ENCODE results near the gene GALNS. TPM values are rescaled to one million over a fixed set of nuclear protein-coding genes. Genes with fewer than 3 reads are reported as not detected.

Gene GALNS
- total and polyA plus RNA-seq, 2 donors (not counting 3 experiments of a cell fraction or from before 2014, with no cell fraction given), result 21.8 to 40.2 TPM

DNA sequence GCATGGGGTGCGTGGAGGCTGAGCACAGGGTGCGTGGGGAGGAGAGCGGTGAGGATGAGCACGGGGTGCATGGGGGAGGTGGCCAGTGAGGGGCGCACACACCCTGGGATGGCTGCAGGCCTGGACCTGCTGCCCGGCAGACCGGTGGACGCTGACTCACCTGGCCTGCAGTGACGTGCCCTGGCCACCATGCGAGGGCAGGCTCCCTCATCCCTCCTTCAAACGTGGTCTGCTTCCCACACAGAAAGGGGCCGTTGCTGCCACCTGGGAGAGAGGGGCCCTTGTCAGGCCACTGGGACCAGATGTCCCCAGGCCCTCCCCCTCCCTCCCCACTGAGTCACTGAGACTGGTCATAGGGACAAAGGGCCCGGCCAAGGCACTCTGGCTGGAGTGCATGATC lies 24.9 kb downstream of the GALNS start:
- H3K79me2 ChIP-seq (ENCODE audit: control insufficient read depth, insufficient read depth, low read length), result no peaks in the 10 kb centered on the region
- CTCF ChIA-PET, result no interaction called here

More for the DNA sequence above, 24.9 kb downstream of the GALNS start:
- Histone ChIP-seq H3K9me1 (replicated peaks; ENCODE audit: control insufficient read depth, extremely low read depth, insufficient read depth, low read length) (no peaks in the 10 kb centered on the region), H4K20me1 (replicated peaks; ENCODE audit: control insufficient read depth, extremely low read depth, insufficient read depth, low read length) (no peaks in the 10 kb centered on the region), H3K4me3 (replicated peaks in 1 of 3; ENCODE audit: insufficient read depth in 1 of 3, low read depth in 1 of 3, low read length in 3 of 3) (no peak overlapping the region), H3K4me1 (ENCODE audit: control insufficient read depth, extremely low read depth, insufficient read depth, low read length) (no peaks in the 10 kb centered on the region), H3K4me2 (ENCODE audit: insufficient read depth, low read length) (no peak overlapping the region), H3K9ac (replicated peaks; ENCODE audit: extremely low read depth, insufficient read depth, low read length) (no peak overlapping the region), H2AFZ (ENCODE audit: low read depth, low read length) (no peak overlapping the region), H3K36me3 (ENCODE audit: control insufficient read depth in 2 of 2, extremely low read depth in 1 of 2, insufficient read depth in 2 of 2, low read length in 2 of 2) (peaks cover 0 to 3% of the 10 kb centered on the region in 2 experiments), H3K9me3 (replicated peaks; ENCODE audit: control insufficient read depth, insufficient read depth, low read length) (no peaks in the 10 kb centered on the region), H3K27ac (ENCODE audit: insufficient read depth, low read depth, low read length) (no peak overlapping the region), H3K27me3 (ENCODE audit: control insufficient read depth in 2 of 2, insufficient read depth in 2 of 2, low read length in 2 of 2) (no peaks in the 10 kb centered on the region)
- no peak for DNase-seq (ENCODE audit: low read depth, low spot score)
- no TSS peak for BruUV-seq (replicated peaks)
- TF ChIP-seq EZH2 (IDR thresholded peaks at IDR 0.05; ENCODE audit: borderline replicate concordance, low read depth, low read length, severe bottlenecking) (no peak), FOS (IDR thresholded peaks at IDR 0.05; ENCODE audit: borderline replicate concordance, insufficient read depth, low read length) (no peak), MAX (IDR thresholded peaks at IDR 0.05; ENCODE audit: insufficient read depth, insufficient read length) (no peak), GATA2 (IDR thresholded peaks at IDR 0.05; ENCODE audit: insufficient read depth, insufficient read length, low read depth, low read length) (no peak), POLR2AphosphoS5 (IDR thresholded peaks at IDR 0.05; ENCODE audit: insufficient read depth, low read depth, low read length) (no peak), MYC (IDR thresholded peaks at IDR 0.05; ENCODE audit: low read depth, low read length) (no peak), POLR2A (IDR thresholded peaks at IDR 0.05; ENCODE audit: low read depth, low read length) (no peak), JUN (IDR thresholded peaks at IDR 0.05; ENCODE audit: borderline replicate concordance, insufficient read depth, insufficient read length, low read depth) (no peak)
- TF ChIP-seq, protein P1, sequence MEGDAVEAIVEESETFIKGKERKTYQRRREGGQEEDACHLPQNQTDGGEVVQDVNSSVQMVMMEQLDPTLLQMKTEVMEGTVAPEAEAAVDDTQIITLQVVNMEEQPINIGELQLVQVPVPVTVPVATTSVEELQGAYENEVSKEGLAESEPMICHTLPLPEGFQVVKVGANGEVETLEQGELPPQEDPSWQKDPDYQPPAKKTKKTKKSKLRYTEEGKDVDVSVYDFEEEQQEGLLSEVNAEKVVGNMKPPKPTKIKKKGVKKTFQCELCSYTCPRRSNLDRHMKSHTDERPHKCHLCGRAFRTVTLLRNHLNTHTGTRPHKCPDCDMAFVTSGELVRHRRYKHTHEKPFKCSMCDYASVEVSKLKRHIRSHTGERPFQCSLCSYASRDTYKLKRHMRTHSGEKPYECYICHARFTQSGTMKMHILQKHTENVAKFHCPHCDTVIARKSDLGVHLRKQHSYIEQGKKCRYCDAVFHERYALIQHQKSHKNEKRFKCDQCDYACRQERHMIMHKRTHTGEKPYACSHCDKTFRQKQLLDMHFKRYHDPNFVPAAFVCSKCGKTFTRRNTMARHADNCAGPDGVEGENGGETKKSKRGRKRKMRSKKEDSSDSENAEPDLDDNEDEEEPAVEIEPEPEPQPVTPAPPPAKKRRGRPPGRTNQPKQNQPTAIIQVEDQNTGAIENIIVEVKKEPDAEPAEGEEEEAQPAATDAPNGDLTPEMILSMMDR (IDR thresholded peaks at IDR 0.05; ENCODE audit: extremely low read depth in 1 of 2, insufficient read depth in 1 of 2, low read depth in 1 of 2, low read length in 2 of 2), result no peak
- FAIRE-seq, result no peak
- POLR2A ChIA-PET, result no interaction called here
- intact Hi-C loops (cut with micrococcal nuclease), result no loop called here
- dilution Hi-C loops (cut with MboI; ENCODE audit: extremely low pct_ligation_motif_present, low sequenced_read_pairs), result no loop called here
